HL-60 (cell line): ENCODE results near the gene AHRR.

Source experiments
- DNase-seq, 2 experiments: peaks; one replicate each; pipeline ENCODE4 v3.0.0-alpha.2; 2010 to 2020; ENCODE audit warnings: low read depth in 1 of 2, low spot score in 1 of 2
- H3K27ac ChIP-seq: fragments of 250-450 bp; sonication (Bioruptor Pico); replicated peaks from 2 replicates; pipeline ENCODE4 v1.5.1; 2020; ENCODE audit warnings: mild to moderate bottlenecking, moderate library complexity
- H3K27me3 ChIP-seq: fragments of 250-450 bp; sonication (Bioruptor Pico); 2 replicates; pipeline ENCODE4 v1.5.1; 2021; ENCODE audit warnings: mild to moderate bottlenecking, moderate library complexity; ENCODE audit not compliant: insufficient read depth, poor library complexity, severe bottlenecking
- H3K4me3 ChIP-seq: replicated peaks from 2 replicates; pipeline ENCODE4 v1.5.1; 2011; ENCODE audit warnings: mild to moderate bottlenecking, control low read depth, low read length; ENCODE audit not compliant: insufficient read depth
- CTCF ChIP-seq: IDR thresholded peaks from one replicate; pipeline ENCODE4 v1.5.1; 2011; ENCODE audit warnings: low read length, control low read depth, inconsistent platforms; ENCODE audit not compliant: insufficient read depth
- GABPA ChIP-seq: IDR thresholded peaks from 2 replicates; pipeline ENCODE4 v1.6.1; 2012; ENCODE audit warnings: low read depth
- POLR2AphosphoS5 ChIP-seq: IDR thresholded peaks from 2 replicates; pipeline ENCODE4 v1.6.1; 2012; ENCODE audit warnings: low read depth
- REST ChIP-seq: IDR thresholded peaks from 2 replicates; pipeline ENCODE4 v1.6.1; 2012; ENCODE audit warnings: low read depth; ENCODE audit not compliant: insufficient replicate concordance
- SPI1 ChIP-seq: IDR thresholded peaks from 2 replicates; pipeline ENCODE4 v1.6.1; 2012; ENCODE audit warnings: low read depth, mild to moderate bottlenecking, borderline replicate concordance

The AHRR gene

GRCh38 chr5:310941-311434, 10.5 kb upstream of the AHRR start:
- no peak for DNase-seq
- H3K4me3 ChIP-seq: no peak overlapping the region
- TF ChIP-seq GABPA (no peak), POLR2AphosphoS5 (no peak), CTCF (no peak), SPI1 (no peak), REST (no peak)
- no peak overlapping the region for H3K27ac ChIP-seq
- H3K27me3 ChIP-seq: no peaks in the 10 kb centered on the region

GRCh38 chr5:311963-312362, 9.6 kb upstream of the AHRR start:
- Histone ChIP-seq H3K27me3 (no peaks in the 10 kb centered on the region), H3K27ac (no peak overlapping the region), H3K4me3 (no peak overlapping the region)
- TF ChIP-seq REST: no peak
- no peak for TF ChIP-seq GABPA
- TF ChIP-seq SPI1: no peak
- TF ChIP-seq CTCF: no peak
- TF ChIP-seq POLR2AphosphoS5: no peak
- DNase-seq: no peak

- TF ChIP-seq GABPA: no peak
- TF ChIP-seq POLR2AphosphoS5: no peak
- no peak for TF ChIP-seq SPI1
- TF ChIP-seq REST: no peak
- no peak for TF ChIP-seq CTCF
- H3K27me3 ChIP-seq: no peaks in the 10 kb centered on the region
- no peak overlapping the region for H3K27ac ChIP-seq
- DNase-seq: no peak
- no peak overlapping the region for H3K4me3 ChIP-seq
Observed at GRCh38 chr5:312845-313244, 8.7 kb upstream of the AHRR start.
